HEK293 (cell line): ENCODE data around the gene ZACN.
A peak's percentile ranks its signal among the peaks of the same experiment; 100 is the strongest.
"Not testable (repeated sequence)": the region's sequence is repeated elsewhere in the genome, so short reads cannot be mapped to it uniquely, and the experiment has no call there.

Source experiments
- CTCF ChIA-PET: fragments of 350-600 bp; formaldehyde crosslinking; extraction: SDS; loops from one replicate; lab custom pipeline; 2021; ENCODE audit warnings: antibody characterized with exemption; lab: Yijun Ruan, JAX
- POLR2A ChIA-PET: fragments of 300-600 bp; formaldehyde crosslinking; extraction: SDS; loops from one replicate; lab custom pipeline; 2020; ENCODE audit warnings: antibody characterized with exemption, inconsistent platforms; lab: Yijun Ruan, JAX
- H3K27ac ChIP-seq: fragments of 200-500 bp; sonication (Bioruptor generic); 2 replicates; pipeline ENCODE4 v1.5.1; 2014; ENCODE audit warnings: low read depth, low read length, control low read depth, inconsistent platforms; ENCODE audit errors: extremely low read depth
- H3K36me3 ChIP-seq, 2 experiments: fragments of 200-500 bp in 1 of 2; sonication (Bioruptor generic) in 1 of 2; 1 replicate in 1 of 2; 2 replicates in 1 of 2; pipeline ENCODE4 v1.5.1; 2014 to 2017; ENCODE audit warnings: inconsistent platforms in 2 of 2, low read length in 2 of 2; ENCODE audit not compliant: control insufficient read depth in 2 of 2, insufficient read depth in 1 of 2
- H3K4me1 ChIP-seq: fragments of 200-500 bp; sonication (Bioruptor generic); 2 replicates; pipeline ENCODE4 v1.5.1; 2014; ENCODE audit warnings: mild to moderate bottlenecking, low read length, inconsistent platforms; ENCODE audit not compliant: control insufficient read depth, insufficient read depth
- H3K4me3 ChIP-seq: 2 replicates; pipeline ENCODE4 v1.5.1; 2011; ENCODE audit warnings: low read depth, mild to moderate bottlenecking, control low read depth, low read length, moderate library complexity
- H3K9me3 ChIP-seq: fragments of 200-500 bp; sonication (Bioruptor generic); 2 replicates; pipeline ENCODE4 v1.5.1; 2014; ENCODE audit warnings: low read depth, low read length, inconsistent platforms; ENCODE audit not compliant: control insufficient read depth, insufficient read depth
- BCL11B ChIP-seq: fragments of 450-650 bp; formaldehyde crosslinking; IDR thresholded peaks from 2 replicates; pipeline ENCODE4 v1.5.1; 2016; ENCODE audit warnings: low read depth, missing biosample characterization, missing genetic modification characterization
- GLI4 ChIP-seq: fragments of 450-650 bp; formaldehyde crosslinking; IDR thresholded peaks from 2 replicates; pipeline ENCODE4 v1.5.1; 2016; ENCODE audit warnings: missing biosample characterization, missing genetic modification characterization
- OVOL3 ChIP-seq: fragments of 450-650 bp; formaldehyde crosslinking; IDR thresholded peaks from 2 replicates; pipeline ENCODE4 v1.5.1; 2016; ENCODE audit warnings: missing biosample characterization, missing genetic modification characterization
- PBX3 ChIP-seq: sonication (generic); formaldehyde crosslinking; IDR thresholded peaks from 2 replicates; pipeline ENCODE4 v1.8.1; 2022; ENCODE audit warnings: mild to moderate bottlenecking, moderate library complexity, missing genetic modification reagents
- PRDM10 ChIP-seq: fragments of 450-650 bp; formaldehyde crosslinking; IDR thresholded peaks from 2 replicates; pipeline ENCODE4 v1.5.1; 2016; ENCODE audit warnings: missing biosample characterization, missing genetic modification characterization
- SP7 ChIP-seq: fragments of 450-650 bp; formaldehyde crosslinking; IDR thresholded peaks from 2 replicates; pipeline ENCODE4 v1.5.1; 2016; ENCODE audit warnings: missing biosample characterization, missing genetic modification characterization
- TRIM28 ChIP-seq: IDR thresholded peaks from 2 replicates; pipeline ENCODE4 v1.6.1; 2011; ENCODE audit warnings: low read length, control low read depth, borderline replicate concordance
- ZFP41 ChIP-seq: fragments of 450-650 bp; formaldehyde crosslinking; IDR thresholded peaks from 2 replicates; pipeline ENCODE4 v1.5.1; 2016; ENCODE audit warnings: missing biosample characterization, missing genetic modification characterization, borderline replicate concordance
- ZNF121 ChIP-seq: fragments of 450-650 bp; formaldehyde crosslinking; IDR thresholded peaks from 2 replicates; pipeline ENCODE4 v1.5.1; 2016; ENCODE audit warnings: missing biosample characterization, missing genetic modification characterization
- ZNF148 ChIP-seq: fragments of 450-650 bp; formaldehyde crosslinking; IDR thresholded peaks from 2 replicates; pipeline ENCODE4 v1.5.0; 2017; ENCODE audit warnings: missing biosample characterization, missing genetic modification characterization, borderline replicate concordance
- ZNF354C ChIP-seq: fragments of 450-650 bp; formaldehyde crosslinking; IDR thresholded peaks from 2 replicates; pipeline ENCODE4 v1.5.1; 2016; ENCODE audit warnings: missing biosample characterization, missing genetic modification characterization, low read depth, borderline replicate concordance
- ZNF391 ChIP-seq: fragments of 450-650 bp; formaldehyde crosslinking; IDR thresholded peaks from 2 replicates; pipeline ENCODE4 v1.5.1; 2016; ENCODE audit warnings: low read depth, missing biosample characterization, missing genetic modification characterization, borderline replicate concordance
- ZNF560 ChIP-seq: fragments of 450-650 bp; formaldehyde crosslinking; IDR thresholded peaks from 2 replicates; pipeline ENCODE4 v1.5.1; 2017; ENCODE audit warnings: missing biosample characterization, missing genetic modification characterization, borderline replicate concordance
- ZNF571 ChIP-seq: fragments of 450-650 bp; formaldehyde crosslinking; IDR thresholded peaks from 2 replicates; pipeline ENCODE4 v1.5.0; 2017; ENCODE audit warnings: missing biosample characterization, missing genetic modification characterization

ZACN gene

GRCh38 chr17:76042868-76043267 is 36.1 kb upstream of the ZACN start:
- CTCF ChIA-PET, result interaction anchor here (0.6 to 2.4 kb wide), 5 partner anchors 26 to 79 kb away, joined by 3 to 20 read pairs (median 3); no protein-coding TSS in a partner anchor
- H3K4me1 ChIP-seq, H3K4me3 ChIP-seq, H3K27ac ChIP-seq, H3K9me3 ChIP-seq: not testable (repeated sequence)
- peaks cover 73 to 99% of the 10 kb centered on the region in 2 experiments for H3K36me3 ChIP-seq
- POLR2A ChIA-PET, result interaction anchor here (1.0 to 1.2 kb wide), 2 partner anchors 11 to 13 kb away, joined by 3 to 4 read pairs; no protein-coding TSS in a partner anchor
- TF ChIP-seq ZNF121 (tag by site-specific recombination), result peak; percentile 85

GRCh38 chr17:76044475-76045007 is 34.4 kb upstream of the ZACN start:
- H3K4me3 ChIP-seq, result not testable (repeated sequence)
- H3K36me3 ChIP-seq, result peaks cover 76 to 99% of the 10 kb centered on the region in 2 experiments
- CTCF ChIA-PET, result interaction anchor here (1.1 kb wide), 1 partner anchor 44 kb away, joined by 3 read pairs; the partner anchor contains the start of gene CDK3

GRCh38 chr17:76046064-76046463 is 32.9 kb upstream of the ZACN start:
- Histone ChIP-seq H3K9me3 (no peaks in the 10 kb centered on the region), H3K4me3 (no peak overlapping the region), H3K36me3 (peaks cover 70 to 99% of the 10 kb centered on the region in 2 experiments), H3K27ac (no peak overlapping the region), H3K4me1 (no peaks in the 10 kb centered on the region)
- ChIA-PET POLR2A (interaction anchor here (0.6 kb wide), 1 partner anchor 11 kb away, joined by 4 read pairs; no protein-coding TSS in a partner anchor), CTCF (interaction anchor here (1.1 to 2.3 kb wide), 3 partner anchors 11 to 32 kb away, joined by 3 to 14 read pairs (median 3); no protein-coding TSS in a partner anchor)
- no peak for TF ChIP-seq BCL11B (tag by site-specific recombination)
- TF ChIP-seq GLI4, result no peak
- no peak for TF ChIP-seq ZFP41 (tag by site-specific recombination)
- TF ChIP-seq ZNF391, result no peak
- no peak for TF ChIP-seq SP7
- TF ChIP-seq ZNF571, result no peak
- no peak for TF ChIP-seq ZNF148 (tag by site-specific recombination)
- no peak for TF ChIP-seq ZNF354C
- TF ChIP-seq ZNF560, result no peak
- TF ChIP-seq TRIM28, result no peak
- no peak for TF ChIP-seq PBX3 (CRISPR knock-in tag)
- TF ChIP-seq OVOL3 (tag by site-specific recombination), result no peak

More at GRCh38 chr17:76044475-76045007, 34.4 kb upstream of the ZACN start:
- H3K9me3 ChIP-seq, H3K4me1 ChIP-seq, POLR2A ChIA-PET: not testable (repeated sequence)
- H3K27ac ChIP-seq, result peak overlapping the region; percentile 41; the same call in 1 of the 2 replicates
- TF ChIP-seq PRDM10 (tag by site-specific recombination), result 0 out of 2 replicates have a peak, but pooled peaks have one; percentile 14
